ENCODE measurements around the gene LRRC56. TPM values are rescaled to one million over a fixed set of nuclear protein-coding genes. Genes with fewer than 3 reads are reported as not detected.

Gene LRRC56
- polyA plus RNA-seq, 1 donor (not counting 4 experiments of a cell fraction or from before 2014, with no cell fraction given), result 0.28 TPM

DNA sequence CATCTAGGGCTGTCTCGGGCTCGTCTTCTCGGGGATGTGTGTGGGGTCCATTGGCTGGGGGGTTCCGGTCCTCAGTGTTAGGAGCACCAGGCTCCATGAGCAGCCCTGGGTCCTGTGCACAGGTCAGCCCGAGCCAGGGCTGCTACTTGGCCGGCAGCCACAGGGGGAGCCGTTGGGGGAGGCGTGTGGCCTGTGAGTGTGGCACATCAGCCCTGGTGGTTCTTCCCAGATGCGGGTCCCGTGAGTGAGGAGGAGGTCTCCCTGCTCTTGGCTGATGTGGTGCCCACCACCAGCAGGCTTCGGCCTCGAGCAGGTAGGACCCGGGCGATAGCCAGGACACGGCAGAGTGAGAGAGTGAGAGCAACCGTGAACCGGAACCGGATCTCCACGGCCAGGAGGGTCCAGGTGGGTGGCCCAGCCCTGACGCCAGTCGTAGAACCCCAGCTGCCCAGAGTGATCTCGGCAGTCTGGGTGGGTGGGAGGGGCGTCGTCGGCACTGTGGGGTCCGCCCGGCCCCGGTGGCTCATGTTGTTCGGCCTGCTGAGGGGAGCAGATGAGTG, 59.9 kb downstream of the LRRC56 start:
- no peak overlapping the region for H2AFZ ChIP-seq (ENCODE audit: control insufficient read depth, low read length)
- dilution Hi-C loops (cut with MboI; ENCODE audit: extremely low pct_ligation_motif_present, low sequenced_read_pairs), result no loop called here
- H3K79me2 ChIP-seq (ENCODE audit: control insufficient read depth, insufficient read depth, low read length), result peaks cover 43% of the 10 kb centered on the region
- H3K27me3 ChIP-seq (ENCODE audit: control insufficient read depth, extremely low read depth, insufficient read depth, low read length), result no peaks in the 10 kb centered on the region
- no peak for DNase-seq (ENCODE audit: low read depth, low spot score)
- peaks cover 48 to 53% of the 10 kb centered on the region in 2 experiments for H3K36me3 ChIP-seq (ENCODE audit: control insufficient read depth in 2 of 2, extremely low read depth in 1 of 2, insufficient read depth in 2 of 2, low read length in 2 of 2)
- H3K4me3 ChIP-seq (ENCODE audit: control insufficient read depth in 2 of 3, extremely low read depth in 1 of 3, insufficient read depth in 2 of 3, low read depth in 1 of 3, low read length in 3 of 3), result no peak overlapping the region
- TF ChIP-seq, protein P1, sequence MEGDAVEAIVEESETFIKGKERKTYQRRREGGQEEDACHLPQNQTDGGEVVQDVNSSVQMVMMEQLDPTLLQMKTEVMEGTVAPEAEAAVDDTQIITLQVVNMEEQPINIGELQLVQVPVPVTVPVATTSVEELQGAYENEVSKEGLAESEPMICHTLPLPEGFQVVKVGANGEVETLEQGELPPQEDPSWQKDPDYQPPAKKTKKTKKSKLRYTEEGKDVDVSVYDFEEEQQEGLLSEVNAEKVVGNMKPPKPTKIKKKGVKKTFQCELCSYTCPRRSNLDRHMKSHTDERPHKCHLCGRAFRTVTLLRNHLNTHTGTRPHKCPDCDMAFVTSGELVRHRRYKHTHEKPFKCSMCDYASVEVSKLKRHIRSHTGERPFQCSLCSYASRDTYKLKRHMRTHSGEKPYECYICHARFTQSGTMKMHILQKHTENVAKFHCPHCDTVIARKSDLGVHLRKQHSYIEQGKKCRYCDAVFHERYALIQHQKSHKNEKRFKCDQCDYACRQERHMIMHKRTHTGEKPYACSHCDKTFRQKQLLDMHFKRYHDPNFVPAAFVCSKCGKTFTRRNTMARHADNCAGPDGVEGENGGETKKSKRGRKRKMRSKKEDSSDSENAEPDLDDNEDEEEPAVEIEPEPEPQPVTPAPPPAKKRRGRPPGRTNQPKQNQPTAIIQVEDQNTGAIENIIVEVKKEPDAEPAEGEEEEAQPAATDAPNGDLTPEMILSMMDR (optimal IDR thresholded peaks at IDR 0.05 in 1 of 3, IDR thresholded peaks at IDR 0.05 in 1 of 3, conservative IDR thresholded peaks at IDR 0.05 in 1 of 3; ENCODE audit: extremely low read depth in 1 of 3, insufficient read depth in 2 of 3, low read length in 3 of 3), result peak in 2 of 3 experiments; percentile 15 to 16
- no peak for TF ChIP-seq EZH2 (IDR thresholded peaks at IDR 0.05; ENCODE audit: low read length)
- no peaks in the 10 kb centered on the region for H3K9me1 ChIP-seq (ENCODE audit: control insufficient read depth, extremely low read depth, insufficient read depth, low read length)
- H3K4me1 ChIP-seq (ENCODE audit: control insufficient read depth, extremely low read depth, insufficient read depth, low read length), result no peaks in the 10 kb centered on the region
- H3K27ac ChIP-seq (ENCODE audit: control insufficient read depth, insufficient read depth, low read length), result no peak overlapping the region
- no peaks in the 10 kb centered on the region for H3K9me3 ChIP-seq (ENCODE audit: control insufficient read depth, low read depth, low read length)
- no peak for FAIRE-seq
- H3K4me2 ChIP-seq (ENCODE audit: control insufficient read depth, extremely low read depth, insufficient read depth, low read depth, low read length), result no peak overlapping the region
- no peak overlapping the region for H3K9ac ChIP-seq (ENCODE audit: control insufficient read depth, extremely low read depth, insufficient read depth, low read length)
- H4K20me1 ChIP-seq (ENCODE audit: control insufficient read depth, extremely low read depth, insufficient read depth, low read length), result no peaks in the 10 kb centered on the region

DNA sequence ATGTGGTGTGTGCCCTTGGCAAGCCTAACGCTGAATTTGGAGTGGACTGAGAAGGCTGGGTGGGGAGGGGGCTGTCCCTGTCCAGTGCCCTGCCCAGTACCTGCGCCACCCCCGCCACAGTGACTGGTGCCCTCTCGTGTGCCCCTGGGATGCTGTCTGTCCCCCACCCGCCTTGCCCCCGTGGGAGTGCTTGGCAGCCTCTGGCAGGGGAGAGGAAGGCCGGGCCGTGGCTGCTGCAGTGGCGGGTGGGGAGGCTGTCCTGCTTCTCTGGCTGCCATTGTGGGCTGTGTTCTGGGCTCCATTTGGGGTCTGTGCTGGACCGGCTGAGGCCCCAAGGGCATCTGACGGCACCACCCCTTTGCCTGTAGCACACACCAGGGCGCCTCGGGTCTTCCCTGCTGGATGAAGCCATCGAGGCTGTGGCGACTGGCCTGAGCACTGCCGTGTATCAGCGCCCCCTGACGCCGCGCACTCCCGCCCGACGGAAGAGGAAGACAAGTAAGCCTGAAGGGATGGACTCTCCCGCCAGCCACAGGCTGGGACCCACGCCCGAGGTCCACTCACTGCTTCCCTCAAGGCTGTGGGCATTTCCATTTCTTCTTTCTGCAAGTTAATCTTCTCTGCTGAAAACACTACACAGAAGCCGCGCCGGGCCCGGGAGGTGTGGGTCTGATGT, 60.8 kb downstream of the LRRC56 start:
- H3K9me3 ChIP-seq (ENCODE audit: control insufficient read depth, low read depth, low read length), result no peaks in the 10 kb centered on the region
- H4K20me1 ChIP-seq (ENCODE audit: control insufficient read depth, extremely low read depth, insufficient read depth, low read length), result no peaks in the 10 kb centered on the region
- H3K36me3 ChIP-seq (ENCODE audit: control insufficient read depth in 2 of 2, extremely low read depth in 1 of 2, insufficient read depth in 2 of 2, low read length in 2 of 2), result peaks cover 44 to 53% of the 10 kb centered on the region in 2 experiments
- H3K27ac ChIP-seq (ENCODE audit: control insufficient read depth, insufficient read depth, low read length), result no peak overlapping the region
- DNase-seq (ENCODE audit: low read depth, low spot score), result no peak
- no peak overlapping the region for H3K4me2 ChIP-seq (ENCODE audit: control insufficient read depth, extremely low read depth, insufficient read depth, low read depth, low read length)
- H2AFZ ChIP-seq (ENCODE audit: control insufficient read depth, low read length), result no peak overlapping the region
- dilution Hi-C loops (cut with MboI; ENCODE audit: extremely low pct_ligation_motif_present, low sequenced_read_pairs), result no loop called here
- H3K9me1 ChIP-seq (ENCODE audit: control insufficient read depth, extremely low read depth, insufficient read depth, low read length), result no peaks in the 10 kb centered on the region
- no peak for TF ChIP-seq EZH2 (IDR thresholded peaks at IDR 0.05; ENCODE audit: low read length)
- TF ChIP-seq, protein P1 (optimal IDR thresholded peaks at IDR 0.05 in 1 of 3, IDR thresholded peaks at IDR 0.05 in 1 of 3, conservative IDR thresholded peaks at IDR 0.05 in 1 of 3; ENCODE audit: extremely low read depth in 1 of 3, insufficient read depth in 2 of 3, low read length in 3 of 3), result no peak
- no peak for FAIRE-seq
- no peak overlapping the region for H3K9ac ChIP-seq (ENCODE audit: control insufficient read depth, extremely low read depth, insufficient read depth, low read length)
- no peaks in the 10 kb centered on the region for H3K4me1 ChIP-seq (ENCODE audit: control insufficient read depth, extremely low read depth, insufficient read depth, low read length)
- H3K79me2 ChIP-seq (ENCODE audit: control insufficient read depth, insufficient read depth, low read length), result peaks cover 36% of the 10 kb centered on the region
- no peaks in the 10 kb centered on the region for H3K27me3 ChIP-seq (ENCODE audit: control insufficient read depth, extremely low read depth, insufficient read depth, low read length)
- no peak overlapping the region for H3K4me3 ChIP-seq (ENCODE audit: control insufficient read depth in 2 of 3, extremely low read depth in 1 of 3, insufficient read depth in 2 of 3, low read depth in 1 of 3, low read length in 3 of 3)
